ENCODE data around the gene GORAB.

Gene GORAB

DNA sequence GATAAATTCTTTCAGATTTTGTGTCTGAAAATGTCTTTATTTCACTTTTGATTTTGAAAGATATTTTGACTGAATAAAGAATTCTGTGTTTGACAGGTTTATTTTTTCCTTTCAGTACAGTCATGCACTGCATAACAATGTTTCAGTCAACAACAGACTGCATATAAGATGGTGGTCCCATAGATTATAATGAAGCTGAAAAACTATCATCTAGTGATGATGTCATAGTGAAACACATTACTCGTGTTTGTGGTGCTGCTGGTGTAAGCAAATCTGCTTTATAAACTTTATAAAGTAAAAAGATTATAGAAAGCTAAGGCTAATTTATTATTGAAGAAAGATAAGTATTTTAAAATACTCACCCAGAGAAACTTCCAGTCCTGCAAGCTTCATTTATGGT, 66.7 kb downstream of the GORAB start:
- TF ChIP-seq SIN3A (IDR thresholded peaks at IDR 0.05; ENCODE audit: borderline replicate concordance, insufficient read depth, low read length) = no peak
- no peak for TF ChIP-seq POLR2AphosphoS5 (IDR thresholded peaks at IDR 0.05; ENCODE audit: low read depth, low read length)
- TF ChIP-seq TAF1 (IDR thresholded peaks at IDR 0.05; ENCODE audit: borderline replicate concordance, insufficient read depth, low read length) = no peak
- no peak for TF ChIP-seq FOXP2 (optimal IDR thresholded peaks at IDR 0.05; ENCODE audit: borderline replicate concordance, extremely low read depth, extremely low read length, insufficient read depth)
- TF ChIP-seq, protein P1, sequence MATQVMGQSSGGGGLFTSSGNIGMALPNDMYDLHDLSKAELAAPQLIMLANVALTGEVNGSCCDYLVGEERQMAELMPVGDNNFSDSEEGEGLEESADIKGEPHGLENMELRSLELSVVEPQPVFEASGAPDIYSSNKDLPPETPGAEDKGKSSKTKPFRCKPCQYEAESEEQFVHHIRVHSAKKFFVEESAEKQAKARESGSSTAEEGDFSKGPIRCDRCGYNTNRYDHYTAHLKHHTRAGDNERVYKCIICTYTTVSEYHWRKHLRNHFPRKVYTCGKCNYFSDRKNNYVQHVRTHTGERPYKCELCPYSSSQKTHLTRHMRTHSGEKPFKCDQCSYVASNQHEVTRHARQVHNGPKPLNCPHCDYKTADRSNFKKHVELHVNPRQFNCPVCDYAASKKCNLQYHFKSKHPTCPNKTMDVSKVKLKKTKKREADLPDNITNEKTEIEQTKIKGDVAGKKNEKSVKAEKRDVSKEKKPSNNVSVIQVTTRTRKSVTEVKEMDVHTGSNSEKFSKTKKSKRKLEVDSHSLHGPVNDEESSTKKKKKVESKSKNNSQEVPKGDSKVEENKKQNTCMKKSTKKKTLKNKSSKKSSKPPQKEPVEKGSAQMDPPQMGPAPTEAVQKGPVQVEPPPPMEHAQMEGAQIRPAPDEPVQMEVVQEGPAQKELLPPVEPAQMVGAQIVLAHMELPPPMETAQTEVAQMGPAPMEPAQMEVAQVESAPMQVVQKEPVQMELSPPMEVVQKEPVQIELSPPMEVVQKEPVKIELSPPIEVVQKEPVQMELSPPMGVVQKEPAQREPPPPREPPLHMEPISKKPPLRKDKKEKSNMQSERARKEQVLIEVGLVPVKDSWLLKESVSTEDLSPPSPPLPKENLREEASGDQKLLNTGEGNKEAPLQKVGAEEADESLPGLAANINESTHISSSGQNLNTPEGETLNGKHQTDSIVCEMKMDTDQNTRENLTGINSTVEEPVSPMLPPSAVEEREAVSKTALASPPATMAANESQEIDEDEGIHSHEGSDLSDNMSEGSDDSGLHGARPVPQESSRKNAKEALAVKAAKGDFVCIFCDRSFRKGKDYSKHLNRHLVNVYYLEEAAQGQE (IDR thresholded peaks at IDR 0.05; ENCODE audit: insufficient read depth in 1 of 2, low read depth in 2 of 2, low read length in 2 of 2) = no peak

DNA sequence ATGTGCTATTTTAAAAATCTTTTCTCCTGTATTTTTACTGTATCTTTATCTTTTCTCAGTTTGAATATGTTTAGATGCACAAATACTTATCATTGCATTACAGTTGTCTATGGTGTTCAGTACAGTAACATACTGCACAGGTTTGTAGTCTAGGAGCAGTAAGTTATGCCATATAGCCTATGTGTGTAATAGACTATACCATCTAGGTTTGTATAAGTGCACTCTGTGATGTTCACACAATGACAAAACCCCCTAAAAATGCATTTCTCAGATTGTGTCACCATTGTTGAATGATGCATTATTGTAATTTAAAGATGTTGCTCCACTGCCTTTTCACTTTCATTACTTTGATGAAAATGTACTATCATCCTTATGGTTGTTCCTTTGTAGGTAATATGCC, 67.1 kb downstream of the GORAB start:
- no peak for TF ChIP-seq SIN3A (IDR thresholded peaks at IDR 0.05; ENCODE audit: borderline replicate concordance, insufficient read depth, low read length)
- TF ChIP-seq, protein P1 (IDR thresholded peaks at IDR 0.05; ENCODE audit: insufficient read depth in 1 of 2, low read depth in 2 of 2, low read length in 2 of 2) = no peak
- no peak for TF ChIP-seq POLR2AphosphoS5 (IDR thresholded peaks at IDR 0.05; ENCODE audit: low read depth, low read length)
- TF ChIP-seq TAF1 (IDR thresholded peaks at IDR 0.05; ENCODE audit: borderline replicate concordance, insufficient read depth, low read length) = no peak
- no peak for TF ChIP-seq FOXP2 (optimal IDR thresholded peaks at IDR 0.05; ENCODE audit: borderline replicate concordance, extremely low read depth, extremely low read length, insufficient read depth)

DNA sequence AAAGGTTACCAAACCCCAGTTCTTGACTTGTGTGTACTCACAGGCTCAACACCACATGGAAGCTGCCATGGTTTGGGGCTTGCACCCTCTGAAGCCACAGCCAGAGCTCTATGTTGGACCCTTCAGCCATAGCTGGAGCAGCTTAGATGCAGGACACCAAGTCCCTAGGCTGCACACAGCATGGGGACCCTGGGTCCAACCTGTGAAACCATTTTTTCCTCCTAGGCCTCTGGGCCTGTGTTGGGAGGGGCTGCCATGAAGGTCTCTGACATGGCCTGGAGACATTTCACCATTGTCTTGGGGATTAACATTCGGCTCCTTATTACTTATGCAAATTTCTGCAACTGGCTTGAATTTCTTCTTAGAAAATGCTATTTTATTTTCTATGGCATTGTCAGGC, 69.9 kb downstream of the GORAB start:
- TF ChIP-seq TAF1 (IDR thresholded peaks at IDR 0.05; ENCODE audit: borderline replicate concordance, insufficient read depth, low read length) (no peak), FOXP2 (optimal IDR thresholded peaks at IDR 0.05; ENCODE audit: borderline replicate concordance, extremely low read depth, extremely low read length, insufficient read depth) (no peak), POLR2AphosphoS5 (IDR thresholded peaks at IDR 0.05; ENCODE audit: low read depth, low read length) (no peak), SIN3A (IDR thresholded peaks at IDR 0.05; ENCODE audit: borderline replicate concordance, insufficient read depth, low read length) (no peak)
- TF ChIP-seq, protein P1 (IDR thresholded peaks at IDR 0.05; ENCODE audit: insufficient read depth in 1 of 2, low read depth in 2 of 2, low read length in 2 of 2) = no peak

Data from PFSK-1 (cell line).